CD8-positive, alpha-beta memory T cell (primary cell): ENCODE results near the gene ABHD2. TPM values are rescaled to one million over a fixed set of nuclear protein-coding genes. Genes with fewer than 3 reads are reported as not detected.

Source experiments
- CTCF ChIA-PET: fragments of 350-600 bp; sonication (Branson Sonifier 250); formaldehyde crosslinking; loops from one replicate; lab custom pipeline; 2021; ENCODE audit warnings: antibody characterized with exemption; lab: Charles Lee
- POLR2A ChIA-PET: fragments of 350-600 bp; sonication (Branson Sonifier 250); formaldehyde crosslinking; loops from one replicate; lab custom pipeline; 2021; ENCODE audit warnings: antibody characterized with exemption; lab: Charles Lee
- DNase-seq, 5 donors: peaks; one replicate each; pipeline versions ENCODE4 v3.0.0 to v3.0.0-alpha.2; 2020 to 2022; ENCODE audit warnings: mixed read lengths in 1 of 5
- H3K27ac ChIP-seq: one replicate; pipeline ENCODE4 v1.7.0; 2013; ENCODE audit warnings: low read depth, mild to moderate bottlenecking, low read length, moderate library complexity
- H3K27me3 ChIP-seq: 2 replicates; pipeline ENCODE4 v1.7.0; 2013; ENCODE audit warnings: low read length, mild to moderate bottlenecking; ENCODE audit not compliant: insufficient read depth, poor library complexity, severe bottlenecking
- H3K36me3 ChIP-seq: 2 replicates; pipeline ENCODE4 v1.7.0; 2013; ENCODE audit warnings: mild to moderate bottlenecking, low read length, moderate library complexity; ENCODE audit not compliant: insufficient read depth
- H3K4me1 ChIP-seq: 2 replicates; pipeline ENCODE4 v1.7.0; 2013; ENCODE audit warnings: mild to moderate bottlenecking, low read length, moderate library complexity; ENCODE audit not compliant: insufficient read depth
- H3K4me3 ChIP-seq: 2 replicates; pipeline ENCODE4 v1.7.0; 2013; ENCODE audit warnings: mild to moderate bottlenecking, low read length
- H3K9me3 ChIP-seq: 2 replicates; pipeline ENCODE4 v1.7.0; 2013; ENCODE audit warnings: mild to moderate bottlenecking, low read length
- H3K27ac Mint-ChIP-seq, 8 donors: one replicate each; pipeline ENCODE4 v1.8.0; 2020 to 2021; ENCODE audit warnings: mixed read lengths in 8 of 8, mild to moderate bottlenecking in 6 of 8, inconsistent platforms in 3 of 8, moderate library complexity in 3 of 8
- H3K27me3 Mint-ChIP-seq, 2 donors: one replicate each; pipeline ENCODE4 v1.8.0; 2020 to 2021; ENCODE audit warnings: mixed read lengths in 2 of 2, mild to moderate bottlenecking in 1 of 2, moderate library complexity in 1 of 2
- H3K36me3 Mint-ChIP-seq, 3 donors: one replicate each; pipeline ENCODE4 v1.8.0; 2020 to 2021; ENCODE audit warnings: mixed read lengths in 3 of 3, inconsistent platforms in 1 of 3, mild to moderate bottlenecking in 1 of 3
- H3K4me1 Mint-ChIP-seq, 3 donors: one replicate each; pipeline ENCODE4 v1.8.0; 2020 to 2021; ENCODE audit warnings: mixed read lengths in 3 of 3, inconsistent platforms in 1 of 3, mild to moderate bottlenecking in 1 of 3
- H3K4me3 Mint-ChIP-seq, 7 donors: one replicate each; pipeline ENCODE4 v1.8.0; 2020 to 2021; ENCODE audit warnings: mixed read lengths in 7 of 7, mild to moderate bottlenecking in 6 of 7, moderate library complexity in 4 of 7, inconsistent platforms in 2 of 7
- H3K9me3 Mint-ChIP-seq, 5 donors: one replicate each; pipeline ENCODE4 v1.8.0; 2020 to 2022; ENCODE audit warnings: mixed read lengths in 5 of 5, mild to moderate bottlenecking in 3 of 5, moderate library complexity in 2 of 5, inconsistent platforms in 1 of 5
- polyA plus RNA-seq: library from polyadenylated mRNA; unstranded; fragments of 300-500 nt; fragmentation: Illumina TruSeq; gene quantifications from one replicate; pipeline ENCODE4 v1.2.3, GENCODE V29; 2021
- total RNA-seq, 2 experiments: library from RNA; stranded (reverse); gene quantifications; one replicate each; pipeline ENCODE4 v1.2.3, GENCODE V29; 2021

Gene ABHD2
- total and polyA plus RNA-seq, 3 experiments from 2014 or later, result 22.9 to 79.8 (median 68.7) TPM

DNA sequence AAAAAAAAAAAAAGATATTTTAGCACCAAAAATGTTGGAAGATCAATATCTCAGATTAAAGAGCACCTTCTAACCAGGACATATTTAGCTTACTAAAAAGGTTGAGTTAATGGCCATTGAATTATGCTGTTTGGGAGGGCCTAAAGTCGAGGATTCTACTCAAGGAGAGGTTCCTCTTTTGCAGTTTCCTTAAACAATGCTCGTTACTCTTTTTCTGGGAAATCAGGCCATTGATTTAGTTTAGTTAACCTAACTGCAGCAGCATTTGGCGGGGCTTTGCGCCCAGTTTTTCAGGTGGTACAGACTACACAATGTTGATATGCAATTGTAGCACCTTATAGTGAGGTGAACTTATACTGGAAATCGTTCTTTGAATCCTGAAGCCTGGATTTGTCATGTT lies 6.8 kb downstream of the ABHD2 start:
- POLR2A ChIA-PET, result interaction anchor here (0.6 kb wide), 1 partner anchor 24 kb away, joined by 4 read pairs; no protein-coding TSS in a partner anchor
- Mint-ChIP-seq H3K4me3 (no peak overlapping the region), H3K27ac (peak overlapping the region in 1 of 8 donors; percentile 12), H3K9me3 (no peaks in the 10 kb centered on the region), H3K36me3 (peaks cover 3 to 30% (median 10%) of the 10 kb centered on the region in 3 donors), H3K27me3 (no peaks in the 10 kb centered on the region), H3K4me1 (peaks cover 36 to 65% (median 45%) of the 10 kb centered on the region in 3 donors)
- Histone ChIP-seq H3K9me3 (no peaks in the 10 kb centered on the region), H3K36me3 (peaks cover 3% of the 10 kb centered on the region), H3K4me3 (no peak overlapping the region), H3K4me1 (peaks cover 15% of the 10 kb centered on the region), H3K27ac (peak overlapping the region; percentile 10), H3K27me3 (no peaks in the 10 kb centered on the region)
- CTCF ChIA-PET, result interaction anchor here (0.9 kb wide), 1 partner anchor 77 kb away, joined by 4 read pairs; no protein-coding TSS in a partner anchor
- DNase-seq, result no peak

- H3K9me3 Mint-ChIP-seq, result no peaks in the 10 kb centered on the region
- DNase-seq, result no peak
- peaks cover 11% of the 10 kb centered on the region for H3K4me1 ChIP-seq
- no peaks in the 10 kb centered on the region for H3K9me3 ChIP-seq
- no peaks in the 10 kb centered on the region for H3K27me3 ChIP-seq
- ChIA-PET POLR2A (interaction anchor here (0.6 kb wide), 1 partner anchor 23 kb away, joined by 4 read pairs; no protein-coding TSS in a partner anchor), CTCF (no interaction called here)
- peak overlapping the region; percentile 10 for H3K27ac ChIP-seq
- no peak overlapping the region for H3K27ac Mint-ChIP-seq
- peaks cover 32 to 61% (median 40%) of the 10 kb centered on the region in 3 donors for H3K4me1 Mint-ChIP-seq
- H3K4me3 ChIP-seq, result no peak overlapping the region
- peaks cover 3 to 32% (median 12%) of the 10 kb centered on the region in 3 donors for H3K36me3 Mint-ChIP-seq
- H3K36me3 ChIP-seq, result peaks cover 3% of the 10 kb centered on the region
- H3K4me3 Mint-ChIP-seq, result no peak overlapping the region
- H3K27me3 Mint-ChIP-seq, result no peaks in the 10 kb centered on the region
Observed at GRCh38 chr15:89095556-89095955, 7.3 kb downstream of the ABHD2 start.

DNA sequence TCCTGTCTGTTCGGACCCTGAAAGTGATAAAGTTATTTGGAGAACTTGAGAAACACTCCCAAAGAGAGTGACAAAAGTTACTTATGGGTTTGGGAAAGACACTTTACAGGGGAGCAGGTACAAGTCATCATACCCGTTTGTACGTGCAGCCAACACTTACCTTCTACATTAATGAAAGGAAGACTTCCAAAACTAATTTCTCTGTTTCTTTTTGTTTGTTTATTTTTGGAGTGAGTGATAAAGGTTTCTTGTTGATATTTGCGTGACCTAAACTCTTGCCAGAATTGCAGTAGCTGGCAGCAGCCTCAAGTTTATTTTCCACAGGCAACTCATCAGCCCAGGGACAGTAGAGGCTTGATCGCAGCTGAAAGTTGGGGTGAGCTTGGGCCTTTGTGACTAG lies 8.4 kb downstream of the ABHD2 start:
- CTCF ChIA-PET, result interaction anchor here (1.9 to 2.2 kb wide), 2 partner anchors 9 to 81 kb away, joined by 5 to 9 read pairs; partner anchors contain the start of gene ABHD2
- peaks cover 3% of the 10 kb centered on the region for H3K36me3 ChIP-seq

GRCh38 chr15:89097313-89097712 lies 9.1 kb downstream of the ABHD2 start:
- Histone ChIP-seq H3K27me3 (no peaks in the 10 kb centered on the region), H3K27ac (no peak overlapping the region), H3K36me3 (peaks cover 3% of the 10 kb centered on the region), H3K9me3 (no peaks in the 10 kb centered on the region), H3K4me1 (no peaks in the 10 kb centered on the region), H3K4me3 (no peak overlapping the region)
- Mint-ChIP-seq H3K9me3 (no peaks in the 10 kb centered on the region), H3K27ac (peak overlapping the region in 1 of 8 donors; percentile 43), H3K36me3 (peaks cover 3 to 32% (median 10%) of the 10 kb centered on the region in 3 donors), H3K27me3 (no peaks in the 10 kb centered on the region), H3K4me3 (peak overlapping the region in 1 of 7 donors; percentile 48), H3K4me1 (peaks cover 29 to 54% (median 30%) of the 10 kb centered on the region in 3 donors)
- POLR2A ChIA-PET, result no interaction called here
- no peak for DNase-seq
- CTCF ChIA-PET, result interaction anchor here (1.9 to 2.2 kb wide), 2 partner anchors 9 to 81 kb away, joined by 5 to 9 read pairs; partner anchors contain the start of gene ABHD2

More for the DNA sequence above, 8.4 kb downstream of the ABHD2 start:
- peaks cover 3 to 32% (median 12%) of the 10 kb centered on the region in 3 donors for H3K36me3 Mint-ChIP-seq
- H3K4me1 Mint-ChIP-seq, result peaks cover 29 to 56% (median 36%) of the 10 kb centered on the region in 3 donors
- Histone ChIP-seq H3K4me1 (peaks cover 5% of the 10 kb centered on the region), H3K27ac (no peak overlapping the region), H3K4me3 (no peak overlapping the region), H3K9me3 (no peaks in the 10 kb centered on the region), H3K27me3 (no peaks in the 10 kb centered on the region)
- H3K27ac Mint-ChIP-seq, result no peak overlapping the region
- no peaks in the 10 kb centered on the region for H3K27me3 Mint-ChIP-seq
- no peaks in the 10 kb centered on the region for H3K9me3 Mint-ChIP-seq
- POLR2A ChIA-PET, result no interaction called here
- DNase-seq, result no peak
- peak overlapping the region in 1 of 7 donors; percentile 48 for H3K4me3 Mint-ChIP-seq

- POLR2A ChIA-PET, result no interaction called here
- no peak overlapping the region for H3K4me3 ChIP-seq
- no peak overlapping the region for H3K4me3 Mint-ChIP-seq
Observed at GRCh38 chr15:89098281-89098680, 10.0 kb downstream of the ABHD2 start.

GRCh38 chr15:89099968-89100367 lies 11.7 kb downstream of the ABHD2 start:
- ChIA-PET POLR2A (no interaction called here), CTCF (interaction anchor here (0.7 kb wide), 1 partner anchor 36 kb away, joined by 3 read pairs; no protein-coding TSS in a partner anchor)
- Mint-ChIP-seq H3K4me1 (peaks cover 26 to 40% (median 28%) of the 10 kb centered on the region in 3 donors), H3K9me3 (no peaks in the 10 kb centered on the region), H3K36me3 (peaks cover 3 to 42% (median 14%) of the 10 kb centered on the region in 3 donors), H3K27me3 (no peaks in the 10 kb centered on the region), H3K27ac (no peak overlapping the region), H3K4me3 (no peak overlapping the region)
- no peak for DNase-seq
- Histone ChIP-seq H3K4me3 (no peak overlapping the region), H3K4me1 (no peaks in the 10 kb centered on the region), H3K9me3 (no peaks in the 10 kb centered on the region), H3K36me3 (peaks cover 7% of the 10 kb centered on the region), H3K27me3 (no peaks in the 10 kb centered on the region), H3K27ac (no peak overlapping the region)

More at GRCh38 chr15:89098281-89098680, 10.0 kb downstream of the ABHD2 start:
- H3K36me3 ChIP-seq, result peaks cover 3% of the 10 kb centered on the region
- CTCF ChIA-PET, result interaction anchor here (1.1 to 2.2 kb wide), 3 partner anchors 10 to 80 kb away, joined by 3 to 9 read pairs (median 5); partner anchors contain the start of gene ABHD2
- Mint-ChIP-seq H3K9me3 (no peaks in the 10 kb centered on the region), H3K27me3 (no peaks in the 10 kb centered on the region), H3K4me1 (peaks cover 33 to 54% (median 34%) of the 10 kb centered on the region in 3 donors), H3K36me3 (peaks cover 6 to 37% (median 12%) of the 10 kb centered on the region in 3 donors), H3K27ac (peak overlapping the region in 1 of 8 donors; percentile 55)
- no peaks in the 10 kb centered on the region for H3K4me1 ChIP-seq
- no peaks in the 10 kb centered on the region for H3K27me3 ChIP-seq
- H3K27ac ChIP-seq, result no peak overlapping the region
- no peaks in the 10 kb centered on the region for H3K9me3 ChIP-seq
- no peak for DNase-seq

DNA sequence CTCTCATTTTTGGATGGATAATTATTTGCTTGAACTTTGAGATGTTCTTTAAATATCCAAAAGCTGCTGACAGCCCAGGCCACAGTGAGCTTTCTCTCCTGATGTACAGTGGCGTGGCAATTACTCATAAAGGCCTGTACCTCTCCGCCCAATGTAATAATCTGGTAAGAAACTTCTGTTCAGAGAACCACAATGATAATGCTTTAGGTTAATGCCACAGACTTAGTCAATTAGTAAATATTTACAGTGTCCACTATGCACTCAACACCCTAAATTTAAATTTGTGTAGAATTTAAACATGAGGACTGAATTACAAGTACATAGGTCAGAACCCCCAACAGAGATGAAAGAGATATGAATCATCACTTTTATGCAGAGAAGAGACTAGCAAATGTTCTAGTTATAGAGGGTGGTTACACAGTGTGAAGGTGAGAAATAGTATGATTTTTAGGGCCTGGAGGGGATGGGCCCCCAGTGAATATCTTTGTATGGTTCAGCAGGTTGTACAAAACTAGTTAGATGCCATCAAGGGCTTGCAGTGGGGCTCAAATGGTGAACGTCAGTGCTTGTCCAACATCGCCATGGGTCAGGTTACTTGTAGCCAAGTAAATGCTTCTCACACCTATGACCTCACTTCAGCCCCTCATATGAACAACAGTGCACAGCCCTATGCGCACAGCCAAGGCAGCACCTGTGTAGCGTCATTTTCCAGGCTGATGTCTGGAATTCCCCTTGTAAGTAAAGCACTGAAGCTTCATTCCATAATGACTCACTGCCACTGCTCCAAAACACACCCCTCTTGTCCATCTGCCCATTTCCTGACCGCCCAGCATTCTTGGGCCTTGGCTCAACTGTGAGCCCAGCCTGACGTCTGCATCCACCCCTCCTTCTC lies 13.3 kb downstream of the ABHD2 start:
- Mint-ChIP-seq H3K27ac (peak overlapping the region in 3 of 8 donors; percentile 9 to 57 (median 17)), H3K4me3 (no peak overlapping the region), H3K9me3 (no peaks in the 10 kb centered on the region), H3K36me3 (peaks cover 3 to 43% (median 19%) of the 10 kb centered on the region in 3 donors), H3K27me3 (no peaks in the 10 kb centered on the region), H3K4me1 (peaks cover 20 to 34% (median 22%) of the 10 kb centered on the region in 3 donors)
- Histone ChIP-seq H3K27ac (no peak overlapping the region), H3K27me3 (no peaks in the 10 kb centered on the region), H3K4me1 (no peaks in the 10 kb centered on the region), H3K4me3 (no peak overlapping the region), H3K9me3 (no peaks in the 10 kb centered on the region), H3K36me3 (peaks cover 7% of the 10 kb centered on the region)
- ChIA-PET CTCF (interaction anchor here (0.9 kb wide), 1 partner anchor 44 kb away, joined by 3 read pairs; no protein-coding TSS in a partner anchor), POLR2A (no interaction called here)
- no peak for DNase-seq
